Ureter (tissue), 1 donor: ENCODE data around the gene HERC2. TPM values are rescaled to one million over a fixed set of nuclear protein-coding genes. Genes with fewer than 3 reads are reported as not detected.
"Not testable (repeated sequence)": the region's sequence is repeated elsewhere in the genome, so short reads cannot be mapped to it uniquely, and the experiment has no call there.

Source experiments
- DNase-seq: peaks from one replicate; pipeline ENCODE4 v3.0.0-alpha.2; 2020; ENCODE audit warnings: low spot score
- total RNA-seq: library from RNA; stranded (reverse); gene quantifications from one replicate; pipeline ENCODE4 v1.2.4, GENCODE V29; 2023
- donor health status: DM: yes; HTN: yes; CAD: no.

Gene HERC2
- total RNA-seq, 1 donor from 2014 or later, result 83.2 TPM

DNA sequence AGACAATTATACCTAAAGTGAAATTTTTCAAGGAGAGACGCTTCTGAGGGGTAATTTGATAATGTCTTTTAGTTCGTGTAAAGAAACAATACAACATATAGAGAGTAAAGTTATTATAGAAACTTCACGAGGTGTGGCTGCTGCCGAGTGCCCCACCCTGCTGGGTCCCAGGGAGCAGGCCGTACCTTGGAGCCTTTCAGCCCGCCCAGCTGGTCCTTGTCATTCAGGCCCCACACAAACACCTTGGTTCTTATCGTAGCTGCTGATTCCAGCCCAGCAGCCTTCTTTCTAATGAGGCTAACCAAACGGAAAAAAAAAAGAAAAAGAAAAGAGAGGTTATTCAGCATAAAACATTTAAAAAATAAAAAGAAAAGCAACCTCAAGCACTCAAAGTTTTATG lies 139.8 kb downstream of the HERC2 start:
- DNase-seq, result no peak

DNA sequence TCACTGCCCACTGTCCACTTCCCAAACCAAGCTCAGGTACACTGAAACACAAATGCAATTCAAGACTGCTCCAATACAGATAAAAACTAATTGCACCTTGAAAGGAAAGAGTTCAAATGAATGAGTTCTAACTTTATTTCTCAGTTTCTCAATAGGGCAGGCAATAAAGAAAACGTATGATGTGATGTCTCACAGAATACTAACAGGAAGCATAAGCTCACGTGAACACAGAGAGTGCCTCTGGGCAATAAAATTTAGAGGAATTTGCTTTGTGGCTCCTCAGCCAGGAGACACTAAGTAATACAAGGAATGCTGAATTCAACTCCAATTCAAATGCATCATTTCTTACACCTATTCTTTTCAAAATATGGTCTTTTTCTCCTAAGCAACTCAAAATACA lies 140.6 kb downstream of the HERC2 start:
- no peak for DNase-seq

DNA sequence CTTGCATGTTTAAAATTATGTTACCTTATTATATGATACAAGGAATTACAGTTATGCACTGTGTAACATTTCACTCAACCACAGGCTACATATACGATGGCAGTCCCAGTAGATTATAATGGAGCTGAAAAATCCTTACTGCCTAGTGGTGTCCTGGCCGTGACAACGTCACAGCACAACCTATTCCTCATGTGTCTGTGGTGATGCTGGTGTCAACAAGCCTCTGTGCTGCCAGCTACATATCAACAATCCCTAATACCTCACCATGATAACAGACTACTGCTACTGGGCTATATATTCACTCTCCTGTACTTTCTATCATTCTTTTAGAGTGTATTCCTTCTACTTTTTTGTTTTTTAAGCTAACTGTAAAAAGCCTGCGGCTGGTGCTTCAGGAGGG lies 142.7 kb downstream of the HERC2 start:
- no peak for DNase-seq

DNA sequence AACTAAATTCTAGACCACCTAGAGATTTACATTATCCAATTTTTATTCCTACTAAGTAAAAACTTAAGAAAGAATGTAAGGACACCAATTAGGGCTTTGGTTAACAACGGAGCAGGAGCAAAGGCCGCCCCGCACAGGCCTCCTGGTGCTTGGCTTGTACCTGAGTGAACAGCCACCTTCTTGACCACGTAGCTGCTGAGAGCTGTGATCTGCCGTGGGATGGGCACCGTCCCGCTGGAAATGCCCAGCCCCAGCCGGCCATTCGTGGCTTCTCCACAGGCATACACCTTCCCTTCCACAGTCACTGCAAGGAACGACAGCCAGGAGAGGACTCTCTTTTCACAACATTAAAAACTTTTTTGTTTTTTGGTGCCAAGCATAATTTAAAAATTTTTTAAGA lies 143.3 kb downstream of the HERC2 start:
- no peak for DNase-seq

DNA sequence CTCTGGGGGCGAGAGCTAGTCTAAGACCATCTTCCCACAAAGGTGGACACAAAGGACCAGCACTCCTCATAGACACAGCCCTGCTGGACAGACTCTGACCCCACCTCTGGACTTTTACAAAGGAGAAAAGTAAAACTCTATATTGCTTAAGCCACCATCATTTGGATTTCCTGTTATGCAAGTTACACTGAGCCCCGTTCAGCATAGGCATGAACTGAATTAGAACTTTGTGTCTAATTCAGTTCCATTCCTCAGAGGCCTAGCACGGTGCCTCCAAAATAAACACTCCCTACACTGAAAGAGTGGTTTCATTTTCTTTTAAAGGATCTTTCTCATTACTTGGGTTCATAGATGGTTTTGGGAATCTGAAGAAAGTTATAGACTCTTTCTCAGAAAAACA lies 143.7 kb downstream of the HERC2 start:
- DNase-seq, result no peak

DNA sequence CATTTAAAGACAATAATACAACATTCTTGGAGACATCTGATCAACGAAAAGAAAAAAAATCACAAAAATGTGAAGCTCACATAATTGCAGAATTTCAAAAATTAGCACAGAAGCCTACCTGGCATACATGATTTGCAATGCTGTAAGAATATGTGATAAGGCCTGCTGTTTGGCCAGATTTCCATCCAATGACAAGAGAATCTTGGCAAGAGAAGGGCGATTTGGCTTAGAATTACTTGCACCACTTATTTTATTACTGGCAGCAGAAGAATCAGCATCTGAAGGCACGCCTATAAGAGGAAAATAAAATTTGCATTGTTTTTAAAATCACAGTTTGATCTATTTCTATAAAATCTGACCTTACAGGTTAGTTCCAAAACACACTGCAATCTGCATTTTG lies 152.6 kb downstream of the HERC2 start:
- no peak for DNase-seq

DNA sequence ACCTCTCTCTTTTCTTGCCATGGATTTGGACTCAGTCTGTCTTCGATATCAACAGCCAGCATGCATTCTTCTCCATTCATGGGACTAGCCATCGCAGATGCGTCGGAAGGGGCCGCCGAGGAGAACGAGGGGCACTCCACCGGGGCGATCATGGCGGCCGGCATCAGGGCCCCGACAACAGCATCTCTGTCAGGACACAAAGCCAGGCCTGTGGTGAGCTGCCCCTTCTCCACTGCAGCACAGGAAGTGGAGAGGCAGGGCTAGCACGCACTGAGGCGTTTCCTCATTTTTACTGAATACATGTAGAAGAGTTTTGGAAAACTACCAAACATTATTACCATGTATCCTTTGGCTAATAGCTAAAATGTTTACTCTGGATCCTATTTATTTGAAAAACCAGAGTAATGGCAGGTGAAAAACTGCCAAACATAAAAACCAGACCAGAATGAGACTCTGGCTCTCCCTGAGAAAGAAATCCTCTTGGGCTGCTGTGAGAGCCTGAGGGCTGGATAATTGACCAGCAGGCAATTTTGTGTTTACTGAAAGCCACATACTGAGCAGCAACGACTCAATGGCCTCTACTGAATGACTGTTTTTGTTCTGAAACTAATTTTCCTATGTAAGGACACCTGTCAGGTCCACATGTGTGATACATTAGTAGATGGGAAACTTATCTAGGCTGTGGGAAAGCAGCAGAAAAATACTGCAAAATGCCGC lies 153.4 kb downstream of the HERC2 start:
- not testable (repeated sequence) for DNase-seq

DNA sequence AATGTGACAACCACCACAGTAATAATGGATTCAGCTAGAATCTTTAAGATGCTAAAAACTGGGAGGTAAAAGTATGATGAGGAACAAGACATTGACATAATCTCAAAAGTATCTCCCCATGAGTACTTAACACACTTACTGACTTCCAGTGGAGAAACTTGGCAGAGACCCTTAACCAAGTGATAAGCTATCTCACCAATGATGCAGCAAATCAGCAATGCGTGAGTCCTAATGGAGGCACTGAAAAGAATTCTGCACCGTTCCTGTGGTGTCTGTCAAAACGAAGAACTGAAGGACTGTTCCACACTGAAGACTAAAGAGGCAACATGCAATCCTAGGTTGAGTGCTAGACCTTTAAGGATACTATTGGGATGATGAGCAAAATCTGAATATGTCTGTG lies 154.9 kb downstream of the HERC2 start:
- DNase-seq, result no peak

DNA sequence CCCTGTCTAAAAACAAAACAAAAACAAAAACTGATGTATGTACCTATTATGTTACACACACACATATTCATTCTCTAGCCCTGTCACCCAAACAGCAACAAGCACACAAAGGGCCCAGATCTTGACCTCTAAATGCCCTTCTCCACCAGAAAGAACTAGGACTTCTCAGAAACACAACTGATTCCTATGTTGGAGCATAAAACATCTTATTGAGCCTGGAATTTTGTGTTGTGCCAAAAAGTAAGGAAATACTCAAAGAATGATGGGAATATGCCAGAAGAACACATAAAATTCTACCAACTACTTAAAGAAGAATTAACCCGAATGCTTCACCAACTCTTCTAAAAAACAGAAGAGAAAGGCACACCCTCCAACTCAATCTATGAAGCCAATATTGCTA lies 156.2 kb downstream of the HERC2 start:
- DNase-seq, result no peak

DNA sequence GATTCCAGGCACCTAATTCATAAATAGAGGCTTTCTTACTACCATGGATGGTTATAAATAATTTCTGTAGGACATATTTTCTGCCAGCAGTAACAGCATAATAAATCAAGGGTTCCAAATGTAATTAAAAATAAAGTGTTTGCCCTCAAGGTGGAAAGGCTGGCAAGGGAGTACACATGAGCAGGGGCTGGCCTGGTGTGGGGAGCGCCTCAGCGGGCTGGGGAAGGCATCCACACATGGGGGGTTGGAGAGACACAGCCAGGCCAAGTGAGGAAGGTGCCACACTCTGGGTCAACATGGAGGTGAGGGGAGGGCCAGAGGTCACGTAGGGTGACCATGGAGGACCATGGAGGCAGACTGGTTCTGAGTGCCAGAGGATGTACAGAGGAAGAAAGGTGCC lies 157.1 kb downstream of the HERC2 start:
- no peak for DNase-seq

DNA sequence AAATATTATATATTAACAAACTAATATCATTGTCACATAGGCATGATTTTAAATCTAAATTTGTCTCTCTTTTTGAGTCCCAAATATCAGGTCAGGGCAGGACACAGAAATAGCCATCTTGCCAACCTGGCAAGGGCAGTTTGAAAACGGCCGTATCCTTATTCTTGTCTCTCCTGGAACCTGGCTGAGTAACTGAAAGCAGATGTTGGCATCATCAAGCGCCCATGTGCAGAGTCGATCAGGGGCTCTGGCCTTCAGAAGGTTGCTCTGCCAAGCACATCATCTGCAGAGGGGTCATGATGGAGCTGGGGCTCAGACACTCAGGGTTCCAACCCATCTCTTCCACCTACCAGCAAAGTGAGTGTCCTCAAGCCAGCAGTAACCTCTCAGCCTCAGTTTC lies 167.7 kb downstream of the HERC2 start:
- no peak for DNase-seq

DNA sequence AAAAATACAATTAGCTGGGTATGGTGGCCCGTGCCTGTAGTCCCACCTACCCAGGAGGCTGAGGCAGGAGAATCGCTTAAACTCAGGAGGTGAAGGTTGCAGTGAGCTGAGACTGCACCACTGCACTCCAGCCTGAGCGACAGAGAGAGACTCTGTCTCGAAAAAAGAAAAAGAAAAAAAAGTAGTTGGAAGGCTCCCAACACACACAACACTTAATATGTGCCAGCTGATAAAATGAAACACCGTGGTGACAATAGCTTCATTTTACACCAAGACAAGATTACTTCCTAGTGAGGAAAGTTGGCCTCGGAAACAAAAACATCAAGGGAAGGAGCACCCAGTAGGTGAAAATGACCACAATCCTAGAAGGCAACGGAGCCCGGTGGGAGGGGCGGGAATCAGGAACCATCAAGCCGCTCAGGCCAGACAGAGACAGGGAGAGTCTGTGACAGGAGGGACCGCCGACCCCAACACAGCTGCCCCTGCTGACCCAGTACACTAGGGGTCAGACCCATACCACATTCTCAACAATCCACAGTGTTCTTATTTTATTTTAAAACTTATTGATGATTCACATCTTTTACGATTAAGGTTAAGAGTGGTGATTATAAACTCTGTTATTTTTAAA lies 168.4 kb downstream of the HERC2 start:
- no peak for DNase-seq

DNA sequence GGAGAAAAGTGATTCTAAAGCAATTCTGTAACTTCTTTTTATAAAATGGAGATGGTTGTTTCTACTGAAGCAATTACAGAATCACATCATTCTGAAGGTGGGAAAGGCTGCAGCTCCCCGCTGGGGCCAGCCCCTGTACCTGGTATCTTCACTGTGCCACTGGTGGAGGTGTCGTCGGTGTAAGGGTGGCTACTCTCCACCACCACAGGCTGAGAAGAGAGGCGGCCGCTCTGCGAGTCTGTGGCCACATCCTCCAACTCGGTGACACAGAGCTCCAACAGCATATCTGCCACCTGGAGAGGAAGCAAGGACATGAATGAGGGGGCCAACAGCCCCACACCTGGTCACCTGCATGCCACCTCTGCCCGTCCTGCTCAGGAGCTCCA lies 169.4 kb downstream of the HERC2 start:
- not testable (repeated sequence) for DNase-seq

DNA sequence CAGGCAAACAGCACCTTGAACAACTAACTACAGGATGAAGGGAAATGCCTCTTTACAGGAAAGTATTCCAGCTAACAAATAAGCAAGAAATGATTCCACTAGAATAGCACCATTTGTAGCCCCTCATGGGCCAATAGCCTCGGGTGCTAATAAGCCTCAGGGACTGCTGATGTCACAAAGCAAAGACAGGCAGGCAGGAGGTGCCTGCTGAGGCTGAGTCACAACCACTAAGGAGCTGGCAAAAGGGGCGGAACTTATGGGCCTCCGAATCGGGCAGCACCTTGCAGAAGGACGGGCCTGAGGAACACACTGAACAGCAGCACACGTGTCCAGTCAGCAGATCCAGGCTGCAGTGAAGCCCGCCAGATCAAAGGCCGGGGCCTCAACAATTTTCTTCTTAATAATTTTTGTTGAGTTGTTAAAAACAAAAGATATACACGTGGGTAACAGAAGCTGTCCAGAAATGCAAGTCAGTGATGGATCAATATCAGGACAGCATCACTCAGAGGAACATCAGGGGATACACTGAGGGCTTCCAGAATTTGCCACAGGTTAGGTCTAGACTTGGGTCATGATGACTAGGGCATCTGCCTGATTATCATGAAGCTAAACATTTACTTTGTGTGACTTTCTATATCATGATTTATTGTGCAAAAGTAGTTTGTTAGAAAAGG lies 170.0 kb downstream of the HERC2 start:
- DNase-seq, result not testable (repeated sequence)

DNA sequence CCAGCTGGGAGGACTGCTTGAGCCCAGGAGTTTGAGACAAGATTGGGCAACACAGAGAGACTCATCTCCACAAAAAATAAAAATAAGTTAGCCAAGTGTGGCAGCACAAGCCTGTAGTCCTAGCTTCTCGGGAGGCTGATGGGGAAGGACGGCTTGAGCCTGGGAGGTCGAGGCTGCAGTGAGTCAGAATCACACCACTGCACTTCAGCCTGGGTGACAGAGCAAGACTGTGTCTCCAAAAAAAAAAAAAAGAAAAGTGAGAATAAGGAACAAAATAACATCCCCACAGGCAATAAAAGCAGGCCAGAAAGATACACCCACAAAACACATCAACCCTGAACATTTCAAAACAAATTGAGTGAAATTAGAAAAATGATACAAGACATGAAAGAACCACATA lies 174.2 kb downstream of the HERC2 start:
- no peak for DNase-seq

DNA sequence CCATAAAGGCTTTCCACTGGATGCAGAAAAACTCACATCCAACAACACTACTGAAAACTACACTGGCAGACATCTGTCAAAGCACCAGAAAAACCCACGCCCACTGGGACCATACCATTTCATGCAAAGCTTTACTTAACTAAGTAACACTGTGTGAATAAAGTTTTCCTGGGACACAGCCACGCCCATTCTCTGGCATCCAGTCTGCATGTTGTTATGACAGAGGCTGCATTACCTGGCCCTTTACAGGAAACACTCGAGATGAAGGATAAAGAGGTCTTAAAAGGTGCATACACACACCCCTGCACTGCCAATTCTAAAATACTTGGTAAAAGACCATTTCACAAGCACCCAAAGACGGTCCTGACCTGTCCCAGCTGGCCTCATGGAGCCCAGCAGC lies 176.6 kb downstream of the HERC2 start:
- not testable (repeated sequence) for DNase-seq

DNA sequence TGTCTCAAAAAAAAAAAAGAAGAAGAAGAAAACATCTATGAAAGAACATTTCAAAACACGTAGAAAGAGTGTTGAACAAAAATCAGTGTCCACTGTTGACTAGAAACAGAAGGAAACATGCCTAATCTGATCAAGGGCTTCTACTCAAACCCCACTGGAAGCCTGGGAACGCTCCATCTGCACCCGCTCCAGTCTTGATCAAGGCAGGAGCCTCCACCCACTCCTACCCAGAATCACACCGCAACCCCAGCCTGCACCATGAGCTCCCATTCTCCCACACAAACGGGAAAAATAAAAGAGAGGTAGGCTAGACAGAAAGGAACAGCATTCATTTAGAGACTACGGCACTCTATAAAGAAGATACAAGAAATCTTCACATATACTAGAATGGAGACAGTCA lies 181.9 kb downstream of the HERC2 start:
- no peak for DNase-seq

DNA sequence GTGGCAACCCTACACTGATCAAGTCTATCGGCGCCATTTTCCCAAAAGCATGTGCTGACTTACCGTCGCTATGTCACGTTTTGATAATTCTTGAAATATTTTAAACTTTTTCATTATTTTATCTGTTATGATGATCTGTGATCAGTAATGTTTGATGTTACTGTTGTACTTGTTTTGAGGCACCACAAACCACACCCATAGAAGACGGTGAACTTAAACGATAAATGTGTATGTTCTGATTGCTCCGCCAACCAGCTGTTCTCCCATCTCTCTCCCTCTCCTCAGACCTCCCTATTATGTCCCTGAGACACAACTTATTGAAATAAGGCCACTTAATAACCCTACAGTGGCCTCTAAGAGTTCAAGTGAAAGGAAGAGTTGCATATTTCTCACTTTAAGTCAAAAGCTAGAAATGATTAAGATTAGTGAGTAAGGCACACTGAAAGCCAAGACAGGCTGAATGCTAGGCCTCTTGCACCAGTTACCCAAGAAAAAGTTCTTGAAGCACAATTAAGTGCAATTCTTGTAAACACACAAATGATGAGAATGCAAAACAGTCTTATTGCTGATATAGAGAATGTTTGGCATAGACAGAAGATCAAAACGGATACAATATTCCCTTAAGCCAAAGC lies 184.5 kb downstream of the HERC2 start:
- DNase-seq, result not testable (repeated sequence)

DNA sequence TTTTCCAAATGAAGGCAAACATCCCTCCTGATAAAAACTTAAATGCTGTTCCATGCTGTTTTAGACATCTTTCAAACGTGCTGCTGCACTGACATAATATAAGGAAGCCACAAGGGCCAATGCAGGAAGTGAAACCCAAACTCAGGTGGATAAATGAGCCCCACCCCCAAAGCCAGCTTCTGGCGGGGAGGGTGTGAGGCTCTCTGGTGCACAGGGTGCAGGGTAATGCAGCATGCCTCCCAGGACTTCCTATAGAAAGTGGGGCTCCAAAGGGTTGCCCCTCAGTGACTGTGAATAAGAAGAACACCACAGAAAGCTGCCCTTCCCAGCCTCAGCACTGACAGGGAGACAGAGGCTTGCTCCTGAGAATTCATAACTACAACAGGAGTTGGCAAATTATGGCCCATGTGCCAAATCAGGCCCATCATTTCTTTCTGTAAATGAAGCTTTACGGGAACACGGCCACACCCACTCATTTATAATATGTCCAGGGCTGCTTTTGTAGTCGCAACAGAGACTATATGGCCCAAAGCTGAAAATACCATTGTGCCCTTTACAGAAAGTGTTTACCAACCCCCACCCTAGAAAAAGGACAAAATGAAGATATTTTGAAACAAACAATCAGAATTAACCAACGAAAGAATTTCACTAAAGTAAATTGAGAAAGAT lies 185.6 kb downstream of the HERC2 start:
- DNase-seq, result not testable (repeated sequence)

DNA sequence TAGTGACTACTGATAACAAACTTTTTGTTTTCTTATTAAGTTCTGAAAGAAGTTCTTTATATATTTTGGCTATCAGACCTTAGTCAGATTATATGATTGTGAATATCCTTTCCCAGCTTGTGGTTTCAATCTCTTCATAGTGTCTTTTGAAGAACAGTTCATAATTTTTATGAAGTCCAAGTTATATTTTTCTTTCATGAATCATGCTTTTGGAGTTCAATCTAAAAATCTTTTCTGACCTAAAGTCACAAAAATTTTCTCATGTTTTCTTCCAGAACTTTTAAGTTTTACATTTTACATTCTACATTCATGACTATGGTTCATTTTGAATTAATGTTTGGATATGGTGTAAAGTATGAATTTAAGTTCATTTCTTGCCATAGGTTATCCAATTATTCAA lies 188.7 kb downstream of the HERC2 start:
- DNase-seq, result no peak

DNA sequence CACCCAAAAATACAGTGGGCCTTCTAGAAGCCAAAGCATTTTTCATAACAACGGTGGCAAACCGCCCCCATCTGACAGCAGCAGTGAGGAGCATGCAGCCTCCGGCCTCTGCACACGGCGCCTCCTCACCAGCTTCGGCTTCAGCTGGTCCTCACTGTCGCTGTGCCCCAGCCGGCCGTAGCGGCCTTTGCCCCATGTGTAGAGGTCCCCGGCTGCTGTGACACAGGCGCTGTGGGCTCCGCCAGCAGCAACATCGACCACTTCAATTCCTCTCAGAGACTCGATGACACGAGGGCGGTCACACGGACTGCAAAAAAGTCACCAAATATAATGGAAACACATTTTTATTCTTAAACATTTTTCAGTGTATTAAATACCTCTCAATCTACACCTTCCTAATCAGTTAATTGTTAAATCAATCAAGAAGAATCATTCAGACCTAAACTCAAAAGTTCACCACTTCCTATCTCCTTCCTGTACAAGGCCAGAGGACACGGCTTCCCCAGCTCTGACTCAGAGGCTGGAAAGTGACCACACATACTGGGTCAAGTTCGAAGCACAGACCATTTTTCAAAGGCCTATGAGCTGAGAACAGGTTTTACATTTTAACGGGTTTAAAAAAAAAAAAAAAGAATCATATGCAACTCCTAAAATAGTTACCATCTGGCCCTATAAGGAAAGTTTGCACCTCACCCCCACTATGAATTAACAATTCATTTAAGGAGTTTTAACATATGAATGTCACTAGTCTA lies 189.3 kb downstream of the HERC2 start:
- DNase-seq, result no peak
